Adrenal gland (tissue), 12 donors: ENCODE measurements around the gene PRKACB. TPM values are rescaled to one million over a fixed set of nuclear protein-coding genes. Genes with fewer than 3 reads are reported as not detected.

ENCODE experiments used
- DNase-seq, 7 donors: peaks; one replicate each; pipeline ENCODE4 v3.0.0-alpha.2; 2019 to 2020
- H3K27ac ChIP-seq, 5 donors: fragments of 200-600 bp; sonication (generic) in 4 of 5; 1 replicate in 3 of 5; 2 replicates in 2 of 5; pipeline versions ENCODE4 v1.5.1 to v1.8.0; 2016 to 2020; ENCODE audit warnings: mild to moderate bottlenecking in 1 of 5
- H3K27me3 ChIP-seq: fragments of 200-600 bp; 2 replicates; pipeline ENCODE4 v1.8.0; 2021
- H3K36me3 ChIP-seq, 2 donors: fragments of 200-600 bp; replicated peaks in 1 of 2; 1 replicate in 1 of 2; 2 replicates in 1 of 2; pipeline versions ENCODE4 v1.5.1 to v1.8.0; 2018 to 2022
- H3K4me1 ChIP-seq, 2 donors: fragments of 200-600 bp; replicated peaks in 1 of 2; 1 replicate in 1 of 2; 2 replicates in 1 of 2; pipeline versions ENCODE4 v1.5.1 to v1.8.0; 2018 to 2021
- H3K4me3 ChIP-seq, 4 donors: fragments of 200-600 bp; sonication (generic) in 3 of 4; one replicate each; pipeline ENCODE4 v1.5.1; 2016 to 2018
- H3K9me3 ChIP-seq, 3 donors: fragments of 200-600 bp; sonication (generic) in 1 of 3; replicated peaks in 1 of 3; 1 replicate in 2 of 3; 2 replicates in 1 of 3; pipeline versions ENCODE4 v1.5.1 to v1.8.0; 2016 to 2021
- POLR2A ChIP-seq, 2 donors: fragments of 450-650 bp; IDR thresholded peaks; one replicate each; pipeline ENCODE4 v1.6.1; 2017; ENCODE audit warnings: antibody characterized with exemption in 2 of 2, mild to moderate bottlenecking in 2 of 2, moderate library complexity in 1 of 2
- WGBS, 4 donors: extraction: QIAGEN DNeasy Blood & Tissue Kit in 2 of 4; methylation state at CpG; one replicate each; pipeline versions ENCODE4 v1.1.5 to v1.1.7; 2013 to 2017; 5-methylcytosine and 5-hydroxymethylcytosine counted together
- intact Hi-C, 2 donors: fragments of 100-400 bp; cut with DNase I; formaldehyde crosslinking; loops; one replicate each; pipeline versions ENCODE4 v1.14.1 to v1.15.0; 2022 to 2023
- polyA plus RNA-seq, 3 donors: library from polyadenylated mRNA; stranded (reverse); fragments of 200-250 nt in 2 of 3; fragments of 350-450 nt in 1 of 3; fragmentation: Illumina TruSeq in 1 of 3; extraction: RNeasy Lipid Tissue Mini Kit (QIAGEN cat#74804) in 1 of 3; gene quantifications; one replicate each; pipeline ENCODE4 v1.2.3, GENCODE V29; 2013 to 2014
- total RNA-seq, 9 donors: library from RNA; depleted of rRNA in 4 of 9; stranded (reverse); fragments of >200 nt in 4 of 9; fragments of 120-200 nt in 1 of 9; fragmentation: NEBNext Ultra II Directional in 1 of 9; extraction: Animal tissue kit (Norgen Biotek cat#: 25700) in 1 of 9; gene quantifications; one replicate each; pipeline versions ENCODE4 v1.1.0 to v1.2.4, GENCODE V29; 2013 to 2023
- TF ChIP-seq, protein P1 (sequence below), 6 experiments: fragments of 450-650 bp in 4 of 6; fragments of 200-600 bp in 2 of 6; sonication (generic) in 1 of 6; IDR thresholded peaks; 1 replicate in 5 of 6; 2 replicates in 1 of 6; pipeline versions ENCODE4 v1.5.1 to v1.8.0; 2016 to 2021; ENCODE audit warnings: antibody characterized with exemption in 6 of 6, mild to moderate bottlenecking in 2 of 6, moderate library complexity in 1 of 6
- donor health status: healthy with polysubstance abuse.
- donor health status: Bipolar disorder and iron deficiency.
- donor health status: DM: yes; HTN: yes; CAD: no.
- donor health status: DM: no; HTN: no; CAD: no.
- donor health status: DM: no; HTN: no; CAD: no.
- donor health status: DM: yes; HTN: yes; CAD: no.

PRKACB gene
- total and polyA plus RNA-seq, 12 donors, result 7.7 to 79.8 (median 25.5) TPM

DNA sequence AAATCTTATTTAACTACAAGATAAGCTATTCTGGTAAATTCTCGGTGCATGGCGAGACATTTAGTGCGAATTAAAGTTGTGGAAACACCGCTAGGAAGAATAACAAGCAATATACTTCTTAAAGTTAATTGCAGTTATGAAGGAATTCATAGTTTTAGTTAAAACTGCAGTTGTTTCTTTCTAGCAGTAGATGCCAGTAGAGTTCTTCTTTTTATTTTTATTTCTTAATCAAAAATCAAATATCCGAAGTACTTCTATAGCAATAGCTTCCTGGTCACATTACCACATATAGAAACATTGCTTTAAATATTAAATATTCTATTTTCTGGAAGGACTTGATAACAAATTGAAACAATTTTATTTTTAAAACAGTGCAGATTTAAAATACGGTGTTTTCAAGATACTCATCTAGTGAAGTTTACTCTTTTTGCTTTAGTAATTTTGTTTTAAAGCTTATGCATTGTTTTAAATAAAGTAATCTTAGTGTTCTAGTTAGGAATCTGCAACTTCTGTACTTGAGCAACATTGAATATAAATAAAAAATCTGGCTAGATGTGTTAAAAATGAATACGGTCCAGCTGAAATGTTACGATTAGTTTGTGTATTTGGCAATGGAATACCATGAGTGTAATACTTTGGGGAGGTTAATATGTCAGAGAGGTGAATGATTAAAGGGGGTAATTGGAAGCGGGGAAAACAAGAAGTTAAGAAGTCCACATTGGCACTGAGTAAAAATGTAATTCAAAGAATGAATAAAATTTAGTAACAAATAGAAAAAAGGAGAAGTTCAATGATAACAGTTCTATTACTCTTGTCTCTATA, 2.7 kb upstream of the PRKACB start:
- Histone ChIP-seq H3K27me3 (no peaks in the 10 kb centered on the region), H3K9me3 (no peaks in the 10 kb centered on the region), H3K36me3 (no peaks in the 10 kb centered on the region), H3K27ac (no peak overlapping the region), H3K4me1 (peaks cover 0 to 13% of the 10 kb centered on the region in 2 donors), H3K4me3 (no peak overlapping the region)
- no peak for DNase-seq
- TF ChIP-seq, protein P1, sequence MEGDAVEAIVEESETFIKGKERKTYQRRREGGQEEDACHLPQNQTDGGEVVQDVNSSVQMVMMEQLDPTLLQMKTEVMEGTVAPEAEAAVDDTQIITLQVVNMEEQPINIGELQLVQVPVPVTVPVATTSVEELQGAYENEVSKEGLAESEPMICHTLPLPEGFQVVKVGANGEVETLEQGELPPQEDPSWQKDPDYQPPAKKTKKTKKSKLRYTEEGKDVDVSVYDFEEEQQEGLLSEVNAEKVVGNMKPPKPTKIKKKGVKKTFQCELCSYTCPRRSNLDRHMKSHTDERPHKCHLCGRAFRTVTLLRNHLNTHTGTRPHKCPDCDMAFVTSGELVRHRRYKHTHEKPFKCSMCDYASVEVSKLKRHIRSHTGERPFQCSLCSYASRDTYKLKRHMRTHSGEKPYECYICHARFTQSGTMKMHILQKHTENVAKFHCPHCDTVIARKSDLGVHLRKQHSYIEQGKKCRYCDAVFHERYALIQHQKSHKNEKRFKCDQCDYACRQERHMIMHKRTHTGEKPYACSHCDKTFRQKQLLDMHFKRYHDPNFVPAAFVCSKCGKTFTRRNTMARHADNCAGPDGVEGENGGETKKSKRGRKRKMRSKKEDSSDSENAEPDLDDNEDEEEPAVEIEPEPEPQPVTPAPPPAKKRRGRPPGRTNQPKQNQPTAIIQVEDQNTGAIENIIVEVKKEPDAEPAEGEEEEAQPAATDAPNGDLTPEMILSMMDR (IDR thresholded peaks at IDR 0.05), result peak; percentile 25 to 79 (median 62)
- TF ChIP-seq POLR2A (IDR thresholded peaks at IDR 0.05), result no peak
- WGBS, 4 donors, result 55 to 63% (median 58%) methylated on average over 9 of the region's 9 CpGs
- intact Hi-C loops, result loop anchor here in 1 of 2 donors (2.0 kb wide), 1 partner anchor 293 kb away; no protein-coding TSS in a partner anchor

DNA sequence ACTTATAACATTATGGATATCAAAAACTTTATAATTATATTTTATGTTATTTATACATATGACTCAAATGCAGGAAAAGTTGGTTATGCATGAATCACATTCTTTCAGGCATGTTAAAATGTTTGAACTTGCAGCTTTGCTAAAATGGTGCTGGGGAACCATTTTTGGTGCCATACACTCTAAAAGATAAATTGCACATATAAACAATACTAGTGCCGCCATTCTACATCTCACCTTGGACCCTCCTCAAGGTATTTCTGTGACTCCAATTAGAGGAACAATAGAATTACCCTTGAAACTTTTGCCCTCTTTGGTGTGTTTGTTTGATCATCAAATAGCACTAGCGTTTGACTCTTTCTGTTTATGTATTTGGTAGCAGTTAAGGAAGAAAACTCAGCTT, 997 bp downstream of the PRKACB start:
- Histone ChIP-seq H3K4me1 (peaks cover 0 to 17% of the 10 kb centered on the region in 2 donors), H3K27me3 (no peaks in the 10 kb centered on the region), H3K9me3 (no peaks in the 10 kb centered on the region), H3K27ac (peak overlapping the region in 2 of 5 donors; percentile 22 to 48), H3K4me3 (peak overlapping the region in 1 of 4 donors; percentile 36), H3K36me3 (no peaks in the 10 kb centered on the region)
- TF ChIP-seq, protein P1 (IDR thresholded peaks at IDR 0.05), result no peak
- TF ChIP-seq POLR2A (IDR thresholded peaks at IDR 0.05), result no peak
- intact Hi-C loops, result no loop called here
- no peak for DNase-seq
- 77 to 91% (median 82%) methylated on average over 2 of the region's 2 CpGs for WGBS, 4 donors

DNA sequence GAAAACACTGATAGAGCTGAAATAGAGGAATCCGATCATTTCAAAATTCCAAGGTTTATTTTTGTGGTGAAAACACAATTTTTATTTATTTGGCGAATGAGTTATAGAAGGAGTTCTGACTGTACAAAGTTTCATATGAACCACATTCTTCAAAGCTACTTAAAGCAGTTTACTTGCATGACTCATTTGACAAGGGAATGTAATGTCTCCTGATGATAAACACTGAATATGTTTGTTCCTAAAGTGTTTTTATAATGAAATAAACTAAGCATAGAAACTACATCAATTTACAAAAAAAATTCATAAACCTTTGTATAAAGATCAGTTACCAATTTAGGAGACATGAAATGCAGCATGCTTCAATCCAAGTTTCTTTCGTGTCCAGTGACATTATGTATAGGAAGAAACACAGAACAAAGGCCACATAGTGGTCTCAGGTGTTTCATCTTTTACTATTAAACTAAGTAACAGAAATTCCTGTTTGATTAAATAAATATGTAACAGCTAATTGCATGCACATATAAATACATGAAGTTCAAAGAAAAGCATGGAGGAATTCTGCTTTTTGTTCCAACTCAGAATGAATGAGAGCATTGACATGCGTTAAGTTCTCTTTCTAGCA, 2.5 kb downstream of the PRKACB start:
- no peak overlapping the region for H3K4me3 ChIP-seq
- TF ChIP-seq, protein P1 (IDR thresholded peaks at IDR 0.05), result no peak
- TF ChIP-seq POLR2A (IDR thresholded peaks at IDR 0.05), result no peak
- intact Hi-C loops, result no loop called here
- no peaks in the 10 kb centered on the region for H3K27me3 ChIP-seq
- no peak overlapping the region for H3K27ac ChIP-seq
- no peaks in the 10 kb centered on the region for H3K9me3 ChIP-seq
- no peak for DNase-seq
- no peaks in the 10 kb centered on the region for H3K36me3 ChIP-seq
- peaks cover 0 to 17% of the 10 kb centered on the region in 2 donors for H3K4me1 ChIP-seq
- WGBS, 4 donors, result 64 to 74% (median 71%) methylated on average over 4 of the region's 4 CpGs

DNA sequence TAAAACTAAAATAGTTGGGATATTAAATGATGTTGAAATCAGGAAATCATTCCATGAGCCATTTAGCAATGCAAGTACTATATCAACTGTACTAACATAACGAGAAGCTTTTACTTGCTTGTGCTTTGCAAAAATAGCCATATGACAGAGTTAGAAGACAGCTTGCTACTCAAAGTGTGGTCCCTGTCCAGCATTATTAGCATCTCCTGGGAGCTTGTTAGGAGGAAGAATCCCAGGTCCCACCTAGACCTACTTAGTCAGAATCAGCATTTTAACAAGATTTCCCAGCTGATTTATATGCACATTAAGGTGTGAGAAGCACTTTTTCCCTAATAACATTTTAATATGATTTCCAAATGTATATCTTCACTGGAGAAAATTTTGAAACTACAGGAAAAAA, 4.7 kb downstream of the PRKACB start:
- Histone ChIP-seq H3K4me1 (peaks cover 0 to 14% of the 10 kb centered on the region in 2 donors), H3K36me3 (no peaks in the 10 kb centered on the region), H3K27me3 (no peaks in the 10 kb centered on the region), H3K9me3 (no peaks in the 10 kb centered on the region), H3K27ac (no peak overlapping the region), H3K4me3 (no peak overlapping the region)
- no peak for DNase-seq
- intact Hi-C loops, result no loop called here
- 84 to 96% (median 93%) methylated on average over 1 of the region's 1 CpG for WGBS, 4 donors
- TF ChIP-seq POLR2A (IDR thresholded peaks at IDR 0.05), result no peak
- TF ChIP-seq, protein P1 (IDR thresholded peaks at IDR 0.05), result no peak
